H1 (cell line): ENCODE measurements around the gene SGCB. TPM values are rescaled to one million over a fixed set of nuclear protein-coding genes. Genes with fewer than 3 reads are reported as not detected.

Source experiments
- EP300 ChIP-seq, 2 experiments: IDR thresholded peaks; 1 replicate in 1 of 2; 2 replicates in 1 of 2; pipeline ENCODE4 v1.6.1; 2011 to 2012; ENCODE audit warnings: low read depth in 2 of 2, low read length in 2 of 2, mild to moderate bottlenecking in 2 of 2, borderline replicate concordance in 1 of 2, inconsistent platforms in 1 of 2, moderate library complexity in 1 of 2
- SUZ12 ChIP-seq: fragments of 200-600 bp; sonication (generic); IDR thresholded peaks from 2 replicates; pipeline ENCODE4 v1.6.1; 2012; ENCODE audit warnings: mild to moderate bottlenecking, inconsistent platforms, low read length, moderate library complexity, mixed read lengths
- TAF1 ChIP-seq: IDR thresholded peaks from 2 replicates; pipeline ENCODE4 v1.6.1; 2011; ENCODE audit warnings: mild to moderate bottlenecking, low read depth, low read length
- ZNF274 ChIP-seq: IDR thresholded peaks from 2 replicates; pipeline ENCODE4 v1.7.0; 2012; ENCODE audit warnings: low read length, borderline replicate concordance; ENCODE audit errors: extremely low read depth
- polyA plus RNA-seq, 7 experiments: library from polyadenylated mRNA; depleted of rRNA in 3 of 7; stranded (reverse) in 5 of 7; unstranded in 2 of 7; fragments of >200 nt in 5 of 7; fragments of 200-250 nt in 2 of 7; gene quantifications; 1 replicate in 5 of 7; 2 replicates in 1 of 7; 4 replicates in 1 of 7; pipeline versions ENCODE4 v1.2.1 to v1.2.3, GENCODE V29; 2011 to 2013; ENCODE audit warnings: missing spikeins in 2 of 7, mixed read lengths in 2 of 7
- total RNA-seq: library from RNA; stranded (reverse); fragmentation: NEBNext Ultra II Directional; extraction: Animal tissue kit (Norgen Biotek cat#: 25700); gene quantifications from 2 replicates; pipeline ENCODE4 v1.2.1, GENCODE V29; 2021
- TF ChIP-seq, protein P1 (sequence below): IDR thresholded peaks from 2 replicates; pipeline ENCODE4 v1.6.1; 2012; ENCODE audit warnings: inconsistent platforms

SGCB gene
- total and polyA plus RNA-seq, 2 of the 8 experiments (the other 6 are each of a cell fraction or from before 2014, with no cell fraction given) = 6.8 to 32.2 TPM

DNA sequence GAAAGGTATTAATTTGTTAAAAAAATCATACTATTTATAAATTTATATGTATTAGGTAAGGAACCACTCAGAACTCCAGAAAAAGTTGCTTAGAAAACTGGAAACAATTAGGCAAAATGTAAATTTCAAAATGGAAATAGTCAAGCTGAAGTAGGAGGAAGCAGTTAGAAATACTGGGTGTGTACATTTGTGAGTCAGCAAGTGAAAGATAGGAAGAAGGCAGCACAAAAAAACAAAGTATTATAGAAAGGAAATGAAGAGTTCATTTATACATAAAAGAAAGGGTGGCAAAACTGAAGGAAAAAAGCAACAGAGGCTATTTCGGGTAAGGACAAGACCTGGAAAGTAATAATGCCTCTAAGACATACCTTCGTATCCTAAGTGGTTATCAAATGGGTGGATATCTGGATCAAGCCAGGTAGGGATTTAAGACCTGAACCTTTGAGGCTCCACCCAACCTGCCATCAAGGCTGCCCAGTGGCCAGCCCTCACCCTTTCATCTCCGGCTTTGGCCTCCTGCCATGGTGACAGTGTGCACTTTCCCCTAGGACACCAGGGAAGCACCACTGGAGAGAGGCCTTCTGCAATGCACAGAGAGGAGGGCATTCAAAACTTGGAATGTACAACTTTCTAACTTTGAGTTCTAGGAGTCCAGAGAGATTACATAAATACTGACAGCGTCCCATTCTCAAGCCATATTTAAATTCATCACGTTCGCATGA is 18.0 kb downstream of the SGCB start, which contains the start of gene LRRC66 (continued):
- TF ChIP-seq, protein P1, sequence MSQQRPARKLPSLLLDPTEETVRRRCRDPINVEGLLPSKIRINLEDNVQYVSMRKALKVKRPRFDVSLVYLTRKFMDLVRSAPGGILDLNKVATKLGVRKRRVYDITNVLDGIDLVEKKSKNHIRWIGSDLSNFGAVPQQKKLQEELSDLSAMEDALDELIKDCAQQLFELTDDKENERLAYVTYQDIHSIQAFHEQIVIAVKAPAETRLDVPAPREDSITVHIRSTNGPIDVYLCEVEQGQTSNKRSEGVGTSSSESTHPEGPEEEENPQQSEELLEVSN = no peak
- TF ChIP-seq ZNF274 (no peak), EP300 (IDR thresholded peaks at IDR 0.05; ENCODE audit: borderline replicate concordance in 1 of 2, low read depth in 2 of 2, low read length in 2 of 2) (no peak), SUZ12 (no peak), TAF1 (no peak)
- TF ChIP-seq, all 59 proteins: peak for 0
